Lung microvascular endothelial cell (primary cell): ENCODE results near the gene MBD3. TPM values are rescaled to one million over a fixed set of nuclear protein-coding genes. Genes with fewer than 3 reads are reported as not detected.
A peak's percentile ranks its signal among the peaks of the same experiment; 100 is the strongest.

Experiments
- DNase-seq, 2 donors: peaks; one replicate each; pipeline versions ENCODE4 v3.0.0 to v3.0.0-alpha.2; 2010; ENCODE audit warnings: low read depth in 2 of 2
- total RNA-seq: library from RNA; depleted of rRNA; stranded (reverse); fragments of >200 nt; gene quantifications from 2 replicates; pipeline ENCODE4 v1.2.1, GENCODE V29; 2014

Gene MBD3
- total RNA-seq, 1 donor from 2014 or later, result 79.4 TPM

DNA sequence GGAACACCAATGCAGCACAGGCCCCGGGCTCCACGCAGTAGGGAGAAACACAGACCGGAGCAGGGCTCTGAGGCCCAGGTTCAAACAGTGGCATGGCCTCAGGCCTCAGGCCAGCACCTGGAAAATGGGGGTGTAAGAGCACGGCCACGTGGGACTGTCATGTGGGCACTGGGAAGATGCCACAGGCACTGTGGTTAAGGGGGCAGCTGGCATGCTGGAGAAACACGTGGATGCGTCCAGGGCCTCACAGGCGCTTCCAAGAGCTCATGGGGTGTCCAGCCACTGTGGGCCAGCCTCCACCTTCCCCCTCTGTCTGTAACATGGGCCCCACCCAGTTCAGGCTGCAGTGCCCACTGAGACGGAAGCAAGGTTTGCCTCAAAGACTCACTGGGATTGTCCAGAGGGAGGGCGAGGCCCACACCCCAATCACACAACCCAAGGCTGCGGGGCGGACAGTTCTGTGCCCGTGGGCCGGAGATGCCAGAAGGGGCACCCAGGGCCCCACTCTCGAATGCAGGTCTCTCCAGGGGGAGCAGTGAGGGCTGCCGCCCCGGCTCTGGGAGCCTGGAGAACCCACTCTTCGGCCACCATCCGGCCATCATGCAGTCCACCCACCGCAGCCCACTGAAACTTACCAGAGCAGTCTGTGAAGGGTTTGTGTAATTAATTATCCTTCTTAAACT lies 6.3 kb upstream of the MBD3 start:
- no peak for DNase-seq

DNA sequence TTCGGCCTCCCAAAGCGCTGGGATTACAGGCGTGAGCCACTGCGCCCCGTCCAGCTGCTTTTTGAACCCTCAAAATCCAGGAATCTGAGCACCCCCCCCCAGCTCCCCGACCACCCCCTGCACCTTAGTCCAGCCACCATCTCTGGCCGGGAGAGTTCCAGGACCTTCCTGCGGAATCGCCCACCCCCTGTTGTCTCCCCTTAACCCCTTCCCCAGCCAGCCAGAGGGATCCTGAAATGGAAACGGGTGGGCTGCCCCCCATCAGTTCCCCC lies 772 bp upstream of the MBD3 start:
- no peak for DNase-seq

DNA sequence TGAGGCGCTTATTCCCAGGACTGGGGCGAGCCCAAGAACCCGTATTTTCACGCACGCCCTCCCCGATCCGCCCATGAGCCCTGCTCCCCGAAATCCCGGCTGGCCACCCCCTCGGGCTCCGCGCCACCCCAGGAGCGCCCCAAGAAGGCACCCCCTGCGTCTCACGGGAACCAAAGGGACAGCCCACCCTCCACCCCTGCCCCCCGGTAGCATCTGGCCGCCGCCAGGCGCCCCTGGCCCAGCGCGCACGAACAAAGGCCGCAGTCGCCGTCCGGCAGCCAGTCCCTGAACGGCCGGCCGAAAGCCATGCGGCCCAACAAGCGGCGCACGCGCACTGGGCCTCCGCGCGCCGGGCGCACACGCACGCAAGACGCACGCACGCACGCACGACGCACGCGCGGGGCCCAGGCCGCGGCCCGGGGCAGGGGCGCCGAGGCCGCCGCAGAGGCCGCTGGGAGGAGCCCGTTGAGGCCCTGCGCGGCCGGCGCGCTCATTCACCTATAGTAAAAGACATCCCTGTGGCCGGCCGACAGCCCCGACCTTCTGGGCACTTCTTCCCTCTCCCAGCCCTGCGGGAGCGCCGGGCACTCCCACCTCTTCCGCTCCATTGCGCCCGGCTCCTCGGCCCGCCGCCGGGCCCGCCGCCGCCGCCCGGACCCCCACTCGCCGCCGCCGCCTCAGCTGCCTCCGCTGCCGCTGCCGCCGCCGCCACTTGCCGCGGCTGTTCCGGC lies 476 bp downstream of the MBD3 start:
- peak; percentile 93 to 96 for DNase-seq

DNA sequence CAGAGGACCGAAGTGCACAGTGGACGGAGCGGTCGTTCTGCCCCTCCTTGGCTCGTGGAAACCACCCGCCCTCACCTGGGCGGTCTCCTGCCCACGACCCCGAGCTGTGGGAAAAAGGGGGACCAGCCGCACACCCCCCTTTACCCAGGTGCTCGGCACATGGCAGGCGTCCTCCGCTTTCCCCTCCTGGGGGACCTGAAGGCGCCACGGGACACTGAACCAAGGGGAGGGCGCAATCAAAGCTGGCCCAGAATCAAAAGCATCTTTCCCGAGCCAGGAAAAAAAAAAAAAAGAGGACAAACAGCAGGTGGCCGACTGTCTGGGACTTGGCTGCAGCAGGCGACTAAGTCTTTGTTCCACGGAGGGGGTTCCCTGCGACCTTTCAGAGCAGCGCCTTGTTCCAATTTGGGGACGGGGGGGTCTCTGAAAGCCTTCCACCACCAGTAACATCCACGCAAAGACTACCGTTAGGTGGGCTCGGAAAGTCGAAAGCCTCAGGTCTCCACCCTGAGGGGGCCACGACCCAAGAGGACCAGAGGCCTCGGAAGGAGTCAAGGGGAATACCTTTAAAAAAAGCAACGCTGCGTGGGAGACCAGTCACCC lies 1.1 kb downstream of the MBD3 start:
- peak; percentile 48 to 55 for DNase-seq

DNA sequence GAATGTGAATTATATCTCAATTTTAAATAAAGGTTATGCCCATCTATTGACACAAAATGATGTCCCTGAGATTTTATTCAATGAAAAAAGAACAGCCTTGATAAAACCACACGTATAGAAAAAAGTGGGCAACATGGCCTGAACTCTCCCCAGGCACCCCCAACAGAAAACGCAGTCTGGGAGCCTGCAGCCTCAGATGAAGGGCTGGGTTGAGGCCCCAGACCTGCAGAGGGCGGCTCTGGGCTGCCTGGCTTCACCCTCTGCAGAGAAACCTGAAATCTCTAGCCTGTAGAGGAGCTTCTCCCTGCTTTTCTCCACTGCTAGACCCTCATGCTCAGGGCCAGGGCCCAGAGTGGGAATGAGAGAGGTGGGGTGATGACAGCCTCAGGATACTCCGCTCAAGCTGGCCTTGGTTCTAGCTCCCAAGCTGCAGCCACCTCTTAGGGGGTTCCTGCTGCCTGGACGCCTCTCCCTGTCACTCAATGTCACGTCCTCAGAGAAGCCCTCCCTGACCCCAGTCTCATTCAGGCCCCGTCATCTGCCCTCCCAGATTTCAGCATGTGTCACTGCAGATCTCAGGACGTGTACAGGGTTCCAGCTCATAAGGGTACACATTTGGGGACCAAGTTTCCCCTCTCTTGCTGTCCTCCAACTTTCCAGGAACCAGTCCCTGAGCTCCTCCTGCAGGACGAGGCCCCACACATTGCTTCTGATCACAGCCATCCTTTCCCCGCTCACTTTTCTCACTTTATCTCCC lies 1.8 kb downstream of the MBD3 start:
- peak in 1 of 2 donors; percentile 23 for DNase-seq

DNA sequence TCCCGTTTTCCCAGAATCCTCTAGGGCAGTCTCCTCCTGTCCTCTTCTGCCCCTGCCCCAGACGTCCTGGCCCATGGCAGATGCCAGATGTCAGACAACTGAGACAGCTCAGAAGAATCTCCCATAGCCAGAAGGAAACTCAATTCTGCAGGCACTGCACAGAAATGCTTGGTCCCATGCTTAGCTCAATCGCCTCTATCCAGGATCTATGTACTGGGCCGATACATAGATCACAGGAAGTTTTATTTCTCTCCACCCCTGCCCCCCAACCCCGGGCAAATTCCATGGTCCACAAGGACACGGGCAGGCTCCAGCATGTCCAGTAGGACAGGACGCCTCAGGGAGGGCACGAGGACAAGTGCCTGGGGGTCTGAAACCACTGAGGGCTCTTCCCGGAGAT lies 4.8 kb downstream of the MBD3 start:
- DNase-seq, result no peak

DNA sequence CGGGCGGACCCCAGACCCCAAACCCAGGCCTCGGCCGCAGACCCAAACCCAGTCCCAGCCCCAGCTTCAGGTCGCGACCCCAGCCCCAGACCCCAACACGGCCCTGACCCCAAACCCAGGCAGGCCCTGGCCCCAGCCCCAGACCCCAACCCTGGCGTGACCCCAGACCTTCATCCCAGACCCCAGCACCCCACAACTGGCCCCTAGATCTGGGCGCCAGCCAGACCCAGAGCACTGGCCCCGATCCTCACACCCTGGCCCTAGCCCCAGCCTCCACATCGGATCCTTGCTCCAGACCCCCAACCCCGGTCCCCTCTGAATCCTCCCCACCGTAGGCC lies 7.5 kb downstream of the MBD3 start:
- DNase-seq, result no peak

DNA sequence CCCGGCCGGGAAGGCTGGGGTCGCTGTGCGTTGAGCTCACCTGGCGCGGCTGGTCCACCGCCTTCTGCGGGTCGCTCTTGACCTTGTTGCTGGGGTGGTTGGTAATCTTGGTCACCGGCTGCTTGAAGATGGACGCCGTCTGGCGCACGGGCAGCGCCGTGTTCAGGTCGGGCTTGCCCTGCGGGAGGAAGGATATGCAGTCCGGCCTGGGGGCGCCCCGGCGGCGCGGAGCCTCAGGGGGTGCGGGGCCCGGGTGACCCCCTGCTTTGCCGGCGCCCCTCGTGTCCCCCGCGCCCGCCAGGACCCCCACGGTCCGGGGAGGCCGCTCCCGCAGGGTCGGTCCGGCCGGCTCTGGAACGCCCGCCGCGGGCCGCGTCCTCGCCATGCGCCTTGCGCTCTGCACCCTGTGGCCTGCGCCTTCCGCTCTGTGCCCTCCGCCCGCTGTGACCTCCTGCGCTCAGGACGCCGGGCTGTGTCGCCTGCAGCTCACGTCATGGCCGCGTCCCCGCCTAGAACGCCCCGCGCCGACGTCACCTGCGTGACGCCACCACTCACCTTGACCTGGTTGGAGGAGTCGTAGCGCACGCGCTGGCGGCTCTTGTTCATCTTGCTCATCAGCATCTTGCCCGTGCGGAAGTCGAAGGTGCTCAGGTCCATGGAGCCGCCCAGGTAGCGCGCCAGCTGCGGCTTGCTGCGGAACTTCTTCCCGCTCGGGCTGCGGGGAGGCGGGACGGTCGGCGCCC lies 8.0 kb downstream of the MBD3 start:
- no peak for DNase-seq

DNA sequence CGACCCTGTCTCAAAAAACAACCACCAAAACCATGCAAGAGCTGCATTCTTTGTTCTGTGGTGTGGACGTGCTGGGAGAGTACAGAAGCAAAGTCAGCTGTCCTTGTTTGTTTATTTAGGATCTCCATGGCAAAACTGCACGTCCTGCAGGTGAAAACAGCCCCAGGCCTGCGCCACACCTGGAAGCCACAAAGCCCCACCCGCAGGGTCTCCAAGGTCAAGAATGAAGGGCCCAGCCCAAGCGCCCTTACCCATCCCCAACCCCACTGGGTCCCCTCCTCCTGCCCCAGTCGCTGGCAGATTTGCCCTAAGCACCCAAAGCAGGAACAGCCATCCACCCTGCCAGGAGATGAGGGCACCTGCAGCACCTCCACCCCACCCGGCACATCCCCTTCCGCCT lies 10.5 kb downstream of the MBD3 start:
- no peak for DNase-seq

DNA sequence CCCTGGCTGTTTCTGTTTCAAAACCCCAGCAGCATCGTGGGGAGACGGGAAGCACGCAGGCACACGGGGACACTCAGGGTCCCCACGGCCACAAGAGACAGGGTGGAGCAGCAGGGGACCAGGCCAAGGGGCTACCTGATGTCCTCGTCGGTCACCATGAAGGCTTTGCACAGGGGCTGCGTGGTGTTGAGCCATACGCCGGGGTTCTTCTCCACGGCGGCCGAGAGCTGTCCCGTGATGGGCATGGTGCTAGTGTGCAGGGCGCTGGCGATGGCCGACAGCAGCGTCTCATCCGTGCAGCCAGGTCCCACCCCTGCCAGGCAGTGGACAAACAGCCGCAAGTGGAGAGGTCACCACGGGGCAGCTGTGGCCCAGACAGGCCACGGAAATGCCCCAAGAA lies 11.7 kb downstream of the MBD3 start:
- DNase-seq, result no peak

DNA sequence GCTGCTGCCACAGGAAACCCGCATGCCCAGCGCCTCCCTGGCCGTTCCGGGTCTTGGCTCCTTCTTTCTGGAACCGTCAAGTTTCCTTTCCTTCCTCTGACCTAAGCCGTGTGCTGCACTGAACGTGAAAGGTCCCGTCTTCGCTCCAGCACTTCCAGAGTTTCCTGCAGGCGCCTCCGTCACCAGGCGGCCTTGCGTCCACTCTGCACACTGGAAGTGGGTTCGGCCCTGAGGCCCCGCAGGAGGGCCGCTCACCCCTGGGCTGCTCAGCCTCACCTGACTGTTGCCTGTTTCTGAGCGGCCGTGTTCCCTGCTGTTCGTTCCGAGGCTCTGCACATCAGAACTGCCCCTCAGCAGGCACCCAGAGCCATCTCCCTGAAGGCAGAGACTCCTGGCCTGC lies 12.3 kb downstream of the MBD3 start:
- DNase-seq, result no peak

DNA sequence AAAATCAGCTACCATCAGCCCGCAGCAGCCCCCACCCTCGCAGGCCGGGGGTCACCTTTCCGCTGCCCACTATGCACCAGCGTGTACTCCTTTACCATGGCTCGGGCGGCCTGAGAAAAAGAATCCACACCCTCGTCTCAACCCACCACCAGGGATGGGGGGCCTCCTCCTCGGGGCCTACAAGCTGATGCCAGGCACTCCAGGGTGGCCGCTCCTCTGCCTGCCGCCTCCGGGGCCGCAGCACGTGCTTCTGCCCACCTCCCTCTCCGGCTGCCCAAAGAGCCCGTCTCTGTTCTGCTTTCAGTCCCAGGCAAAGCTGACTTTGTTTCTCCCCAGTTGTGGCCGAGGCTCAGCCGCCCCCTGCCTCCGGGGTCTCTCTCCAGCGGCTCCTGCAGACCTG lies 13.4 kb downstream of the MBD3 start:
- DNase-seq, result no peak

DNA sequence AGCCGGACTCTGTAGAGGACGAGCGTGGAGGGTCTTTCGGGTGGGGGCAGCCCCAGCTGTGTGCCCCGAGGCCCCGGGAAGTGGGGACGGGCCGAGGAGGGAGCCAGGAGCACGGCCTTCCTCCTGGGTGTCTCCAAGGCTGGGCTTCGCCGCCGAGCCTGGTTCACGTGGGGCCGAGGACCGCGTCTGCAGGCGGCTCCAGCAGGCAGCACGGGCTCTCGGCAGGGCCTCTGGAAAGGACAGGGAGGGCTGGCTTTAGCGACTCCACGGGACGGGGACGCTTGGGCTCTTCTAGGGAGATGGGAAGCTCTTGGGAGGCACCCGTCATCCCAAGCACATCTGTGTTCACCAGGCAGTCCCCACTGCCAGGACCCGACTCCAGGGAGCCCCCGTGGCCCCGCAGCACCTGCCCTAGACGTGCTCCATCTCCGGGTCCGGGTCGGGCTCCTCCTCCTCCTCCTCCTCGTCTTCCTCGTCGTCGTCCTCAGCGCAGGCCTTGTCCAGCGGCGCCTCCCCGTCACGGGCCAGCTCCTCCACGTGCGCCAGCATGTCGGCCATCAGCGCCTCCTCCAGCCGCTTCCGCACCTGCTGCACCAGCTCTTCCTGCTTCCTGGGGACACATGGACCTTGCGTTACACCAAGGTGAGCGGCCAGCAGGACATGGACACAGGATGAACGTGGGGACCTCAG lies 14.6 kb downstream of the MBD3 start:
- no peak for DNase-seq

DNA sequence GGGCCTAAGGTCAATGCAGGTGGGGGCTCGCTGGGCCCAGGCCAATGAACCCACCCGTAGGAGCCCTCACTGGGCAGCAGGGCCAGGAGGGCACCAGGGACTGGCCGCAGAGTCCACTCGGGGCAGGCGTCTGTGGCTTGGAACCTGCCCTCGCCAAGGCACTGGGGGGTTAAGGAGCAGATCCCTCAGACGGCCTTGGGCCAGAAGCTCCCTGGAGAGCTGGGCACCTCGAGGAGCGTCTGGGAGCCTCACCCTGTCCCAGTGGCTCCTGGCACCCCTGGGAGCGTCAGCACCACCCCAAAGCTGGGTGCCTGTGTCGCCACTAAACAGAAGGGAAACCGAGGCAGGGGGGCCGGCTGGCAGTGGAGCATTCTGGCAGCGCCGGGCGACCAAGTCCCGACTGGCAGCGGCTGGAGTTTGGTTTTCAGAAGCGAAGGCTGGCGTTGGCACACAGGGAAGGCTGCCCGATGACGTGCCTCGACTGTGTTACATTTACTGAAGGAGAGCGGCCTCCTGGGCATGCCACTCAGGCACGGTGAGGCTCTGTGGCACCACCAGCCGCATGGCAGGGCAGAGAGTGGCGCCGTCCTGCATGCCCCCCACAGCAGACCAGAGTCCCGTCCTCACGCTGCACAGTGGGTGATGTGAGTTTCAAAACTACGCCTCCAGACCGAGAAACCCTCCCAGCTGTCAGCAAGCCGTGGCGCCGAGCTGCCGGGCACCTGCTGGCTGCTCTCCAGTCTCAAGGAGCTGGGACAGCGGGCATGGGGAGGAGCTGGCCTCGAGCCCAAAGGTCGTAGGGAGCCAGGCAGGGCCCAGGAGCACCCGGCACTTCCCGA lies 15.4 kb downstream of the MBD3 start:
- DNase-seq, result no peak

DNA sequence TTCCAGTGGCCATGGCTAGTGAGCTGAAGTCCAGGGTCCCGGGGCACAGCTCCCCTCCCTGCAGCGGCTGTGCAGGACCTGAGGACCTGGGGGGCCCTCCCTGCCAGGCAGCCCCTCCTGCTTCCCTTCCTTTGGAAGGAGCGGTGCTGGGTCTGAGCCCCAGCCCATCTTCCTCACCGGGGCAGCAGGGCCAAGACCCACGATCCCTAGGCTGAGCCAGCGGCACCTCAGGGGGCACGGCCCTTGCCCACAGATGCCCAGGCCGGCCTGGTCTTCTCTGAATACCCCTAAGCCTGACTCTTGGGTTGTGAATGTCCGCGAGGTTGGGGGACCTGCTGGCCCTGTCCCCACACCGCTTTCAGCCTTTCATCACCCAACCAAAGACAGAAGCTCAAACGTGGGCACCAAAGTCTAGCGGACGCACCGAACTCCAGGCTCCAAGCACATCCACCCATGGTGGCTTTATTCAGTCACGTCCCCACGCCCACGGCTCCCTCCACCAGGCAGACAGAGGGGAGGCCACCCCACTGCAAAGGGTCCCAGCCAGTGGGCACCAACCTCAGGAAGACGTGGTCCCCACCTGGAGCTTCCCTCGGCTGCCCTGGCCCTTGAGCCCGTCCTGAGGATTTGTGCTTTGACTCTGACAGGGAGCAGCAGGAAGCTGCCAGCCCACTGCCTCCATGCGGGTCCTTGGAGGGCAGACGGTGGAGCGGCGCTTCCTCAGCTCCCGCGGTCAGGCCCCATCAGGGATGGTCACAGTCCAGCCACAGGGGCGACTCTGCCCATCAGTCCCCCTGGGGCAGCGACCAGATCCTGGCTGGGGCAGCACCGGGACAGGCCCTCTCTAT lies 16.2 kb downstream of the MBD3 start:
- no peak for DNase-seq

DNA sequence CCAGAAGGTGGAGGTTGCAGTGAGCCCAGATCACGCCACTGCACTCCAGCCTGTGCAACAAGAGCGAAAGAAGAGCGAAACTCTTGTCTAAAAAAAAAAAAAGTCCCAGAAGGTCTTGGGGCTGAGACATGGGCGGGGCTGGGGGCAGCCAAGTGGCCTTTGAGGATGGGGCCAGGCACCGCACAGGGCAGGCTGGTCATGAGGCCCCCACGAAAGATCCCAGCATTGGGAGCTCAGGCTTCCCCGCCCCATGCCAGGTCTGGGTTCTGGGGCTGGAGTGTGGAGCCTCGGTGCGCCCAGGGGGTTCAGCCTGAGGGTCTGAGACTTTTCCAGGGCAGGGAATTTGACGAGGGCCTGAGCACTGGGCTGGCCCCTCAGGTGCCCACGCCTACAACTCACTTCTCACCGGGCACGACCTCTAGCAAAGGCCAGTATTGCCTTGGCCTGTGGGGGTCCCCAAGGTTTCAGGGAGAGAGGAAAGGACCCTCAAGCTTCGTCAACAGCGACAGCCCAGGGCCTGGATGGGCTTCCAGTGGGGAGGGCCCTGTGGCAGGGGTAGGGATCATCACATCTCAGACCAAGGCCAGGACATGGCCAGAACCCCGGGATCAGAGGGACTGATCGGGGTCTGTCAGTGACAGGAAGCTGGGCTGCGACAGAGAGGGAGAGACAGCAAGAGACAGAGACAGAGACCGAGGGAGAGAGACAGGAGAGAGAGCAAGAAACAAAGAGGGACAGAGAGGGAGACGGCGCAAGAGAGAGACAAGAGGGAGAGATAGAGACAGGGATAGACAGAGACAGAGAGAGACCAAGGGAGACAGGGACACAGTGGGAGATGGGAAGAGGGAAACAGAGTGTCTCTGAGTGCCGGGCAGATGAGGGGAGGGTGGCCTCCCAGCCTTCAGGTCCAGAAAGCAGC lies 17.1 kb downstream of the MBD3 start:
- DNase-seq, result no peak

DNA sequence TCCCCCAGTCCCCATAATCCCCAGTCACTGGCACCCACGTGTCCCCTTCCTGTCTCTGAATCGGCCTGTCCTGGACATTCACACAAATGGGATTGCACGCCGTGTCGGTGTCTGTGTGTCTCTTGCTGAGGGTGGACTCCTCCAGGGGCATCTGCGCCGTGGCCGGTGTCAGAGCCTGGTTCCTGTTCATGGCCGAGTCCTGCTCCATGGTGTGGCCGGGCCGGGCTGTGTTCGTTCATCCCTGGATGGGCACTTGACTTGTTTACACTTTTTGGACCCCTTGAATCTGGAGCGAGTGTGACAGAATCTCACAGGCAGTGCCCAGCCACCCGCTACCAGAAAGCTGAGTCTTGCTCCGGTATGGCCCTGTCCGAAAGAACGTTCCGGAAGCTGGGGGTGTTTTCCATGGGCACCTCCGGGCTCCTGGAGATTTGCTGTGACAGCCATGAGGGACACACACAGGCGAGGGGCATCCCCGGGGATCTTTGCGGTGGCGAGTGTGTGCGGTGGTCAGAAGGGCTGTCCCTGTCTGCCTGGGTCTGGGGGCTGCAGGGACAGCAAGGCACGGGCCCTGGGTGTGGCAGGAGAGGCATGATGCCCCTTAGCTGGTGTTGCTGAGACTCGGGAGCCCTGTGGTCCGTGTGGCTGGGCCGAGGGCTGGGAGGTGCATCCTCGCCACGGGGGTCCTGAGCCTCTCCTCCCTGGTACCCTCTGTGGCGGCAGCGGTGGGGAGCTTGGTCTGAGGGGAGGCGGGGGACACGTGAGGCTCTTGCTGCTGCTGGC lies 18.1 kb downstream of the MBD3 start:
- no peak for DNase-seq

DNA sequence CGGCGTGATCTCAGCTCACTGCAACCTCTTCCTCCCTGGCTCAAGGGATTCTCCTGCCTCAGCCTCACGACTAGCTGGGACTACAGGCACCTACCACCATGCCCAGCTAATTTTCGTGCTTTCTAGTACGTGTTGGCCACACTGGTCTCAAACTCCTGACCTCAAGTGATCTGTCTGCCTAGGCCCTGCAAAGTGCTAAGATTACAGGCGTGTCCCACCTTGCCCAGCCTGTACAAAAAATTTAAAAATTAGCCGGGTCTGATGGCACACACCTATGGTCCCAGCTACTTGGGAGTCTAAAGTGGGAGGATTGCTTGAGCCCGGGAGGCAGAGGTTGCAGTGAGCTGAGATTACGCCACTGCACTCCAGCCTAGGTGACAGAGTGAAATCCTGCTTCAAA lies 19.9 kb downstream of the MBD3 start:
- no peak for DNase-seq
